ENCODE data around the gene PCBP2.

Gene PCBP2

DNA sequence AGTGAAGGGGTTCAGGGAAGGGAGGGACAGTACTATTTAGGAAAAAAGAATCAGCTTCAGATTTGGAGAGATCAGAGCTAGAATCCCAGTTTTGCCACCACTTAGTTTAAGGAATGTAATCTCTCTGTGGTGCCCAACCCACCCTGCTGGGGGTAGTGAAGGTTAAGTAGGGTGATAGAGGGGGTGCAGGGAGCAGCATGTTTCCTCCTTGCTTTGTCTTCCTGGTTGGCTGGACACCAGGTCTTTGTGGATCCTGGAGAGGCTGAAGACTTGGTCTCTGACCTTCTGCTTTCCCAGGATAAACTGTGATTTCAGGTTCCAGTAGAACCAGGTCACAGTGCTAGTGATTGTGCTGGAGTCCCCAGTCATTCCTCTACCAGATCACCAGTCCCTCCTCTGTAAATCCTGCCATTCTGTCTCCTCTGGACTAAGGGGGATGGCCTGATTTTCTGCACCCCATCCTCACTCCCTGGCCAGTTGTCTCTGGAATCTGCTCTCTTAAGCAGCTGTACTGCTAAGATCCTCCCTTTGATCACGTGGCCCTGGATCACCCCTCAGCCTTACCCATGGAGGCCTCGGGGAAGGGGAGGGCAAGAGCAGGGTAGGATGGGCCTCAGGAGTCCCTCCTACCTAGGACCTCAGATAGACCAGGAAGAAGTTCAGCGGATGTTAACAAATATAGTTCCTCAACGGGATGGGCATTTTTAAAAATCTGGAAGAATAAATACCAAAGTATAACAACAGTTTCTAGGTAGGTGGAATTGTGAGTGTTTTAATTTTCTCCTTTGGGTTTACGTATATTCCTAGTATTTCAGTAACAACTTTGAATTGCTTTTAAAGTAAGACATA lies 44.2 kb downstream of the PCBP2 start:
- DNase-seq = peak; percentile 53

DNA sequence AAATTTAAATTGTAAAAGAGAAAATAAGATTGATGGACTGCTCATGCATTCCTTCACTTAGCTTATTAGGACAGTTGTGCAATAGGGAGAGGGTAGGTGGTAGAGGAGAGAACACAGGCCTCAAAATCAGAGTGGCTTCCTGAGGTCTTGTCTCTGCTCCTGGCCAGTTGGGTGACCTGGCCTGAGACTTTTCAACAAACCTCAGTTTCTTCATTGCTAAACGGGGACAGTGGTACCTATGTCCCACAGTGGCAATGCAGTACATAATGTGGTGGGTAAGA lies 44.8 kb downstream of the PCBP2 start:
- DNase-seq = no peak

DNA sequence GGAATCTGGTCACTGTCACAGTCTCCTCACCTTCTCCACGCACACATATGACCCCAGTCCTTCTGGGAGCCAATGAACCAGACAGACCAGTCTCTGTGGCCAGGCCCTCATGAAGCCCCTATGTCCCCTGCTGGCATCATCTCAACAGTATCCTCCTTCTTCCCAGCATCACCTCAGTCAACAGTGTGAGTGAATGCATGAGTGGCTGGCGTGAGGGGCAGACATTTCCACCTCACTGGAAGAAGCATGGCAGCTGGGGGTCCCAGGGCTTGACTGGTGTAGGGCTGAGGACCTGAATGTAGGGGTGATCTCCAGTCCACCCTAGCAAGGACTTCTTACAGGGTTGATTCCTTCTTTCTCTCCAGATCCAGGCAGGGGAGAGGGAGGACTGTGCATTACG lies 45.6 kb downstream of the PCBP2 start:
- DNase-seq = no peak

DNA sequence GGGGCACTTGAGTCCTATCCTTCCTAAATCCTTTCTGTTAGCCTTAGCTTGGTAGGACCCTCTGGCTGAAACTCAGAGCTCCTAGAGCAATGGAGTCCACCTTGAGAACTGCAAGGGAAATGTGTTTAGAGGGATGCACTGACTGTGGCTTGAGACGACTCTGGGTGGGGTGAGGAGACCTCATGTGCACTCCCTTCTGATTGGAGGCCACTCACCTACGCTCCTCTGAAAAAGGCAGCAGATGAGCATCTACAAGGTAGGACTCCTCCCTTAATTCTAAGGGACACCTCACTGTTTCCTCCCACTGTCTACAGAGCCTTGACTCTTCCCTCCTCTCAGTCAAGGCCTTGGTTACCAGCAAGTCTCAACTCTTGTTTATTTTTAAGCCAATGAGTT lies 46.3 kb downstream of the PCBP2 start:
- DNase-seq = no peak

DNA sequence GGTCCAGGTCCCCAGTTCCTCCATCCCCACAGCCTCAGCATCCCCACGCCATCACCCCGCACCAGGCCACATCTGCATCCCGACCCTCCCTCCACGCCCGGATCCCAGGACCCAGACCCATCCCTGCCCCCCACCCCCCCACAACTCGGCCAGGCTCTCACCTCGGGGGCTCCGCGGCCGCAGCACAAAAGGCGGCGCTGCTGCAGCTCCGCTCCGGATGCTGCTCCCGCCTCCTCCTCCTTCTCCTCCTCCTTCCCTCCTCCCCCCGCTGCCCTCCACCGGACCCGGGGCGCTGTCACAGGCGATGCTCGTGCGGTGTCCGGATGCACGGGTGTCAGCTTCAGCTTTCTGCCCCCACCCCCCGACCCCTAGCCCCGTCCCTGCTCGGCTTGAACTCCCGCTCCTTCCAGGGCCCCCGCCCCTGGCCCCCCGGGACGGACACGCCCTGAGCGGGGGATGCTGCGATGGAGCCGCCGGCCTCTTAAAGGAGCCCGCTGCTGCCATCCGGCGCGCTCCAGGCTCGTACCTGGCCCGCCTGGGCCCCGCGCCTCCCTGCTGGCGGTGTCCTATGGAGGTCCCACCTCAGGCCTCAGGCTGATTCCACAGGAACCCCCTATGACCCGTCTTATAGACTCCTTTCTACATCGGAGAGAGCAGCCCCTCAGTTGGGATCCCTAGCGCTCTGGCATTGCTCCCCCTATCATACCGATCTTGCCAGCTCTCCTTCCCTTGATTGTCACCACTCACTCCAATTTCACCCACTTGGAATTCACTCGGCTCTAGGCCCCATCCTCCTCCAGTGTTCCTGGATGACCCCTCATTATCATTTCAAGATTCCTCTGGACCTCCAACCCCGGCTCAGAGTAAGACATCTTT lies 47.6 kb downstream of the PCBP2 start, which contains the start of gene MAP3K12:
TSS of gene MAP3K12 (minus strand) at position 193 of the 876 bp plus-strand sequence. CDS start 12,067 bp downstream, outside the sequence.
- DNase-seq = peak; percentile 68

DNA sequence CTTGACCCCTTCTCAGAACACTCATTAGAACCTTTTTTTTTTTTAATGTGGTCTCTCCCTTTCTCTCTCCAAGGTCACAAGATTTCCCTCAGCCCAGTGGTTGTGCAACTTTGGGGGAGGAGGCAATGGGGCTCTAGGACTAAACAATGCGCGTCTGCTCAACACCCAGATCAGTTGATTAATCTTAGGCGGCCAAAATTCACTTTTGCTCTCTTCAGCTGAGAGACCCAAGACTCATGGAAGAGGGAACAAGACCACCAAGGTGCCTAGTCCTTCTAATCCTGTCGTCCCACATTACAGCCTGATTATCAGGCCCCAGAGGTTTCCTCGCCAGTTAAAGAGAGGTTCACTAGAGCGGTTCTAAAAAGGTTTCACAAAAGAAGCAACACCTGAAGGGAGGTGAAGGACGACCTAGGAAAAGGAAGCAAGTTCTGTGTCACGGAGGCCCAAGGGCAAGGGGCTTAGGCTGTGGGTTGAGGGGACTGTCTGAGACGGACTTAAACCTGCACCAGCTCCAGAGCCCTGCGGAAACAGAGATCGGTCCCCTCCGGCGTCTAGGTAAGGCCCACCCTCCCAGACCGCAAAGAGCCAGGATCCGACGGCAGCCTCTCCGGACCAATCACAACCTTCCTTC lies 48.4 kb downstream of the PCBP2 start:
- DNase-seq = no peak

DNA sequence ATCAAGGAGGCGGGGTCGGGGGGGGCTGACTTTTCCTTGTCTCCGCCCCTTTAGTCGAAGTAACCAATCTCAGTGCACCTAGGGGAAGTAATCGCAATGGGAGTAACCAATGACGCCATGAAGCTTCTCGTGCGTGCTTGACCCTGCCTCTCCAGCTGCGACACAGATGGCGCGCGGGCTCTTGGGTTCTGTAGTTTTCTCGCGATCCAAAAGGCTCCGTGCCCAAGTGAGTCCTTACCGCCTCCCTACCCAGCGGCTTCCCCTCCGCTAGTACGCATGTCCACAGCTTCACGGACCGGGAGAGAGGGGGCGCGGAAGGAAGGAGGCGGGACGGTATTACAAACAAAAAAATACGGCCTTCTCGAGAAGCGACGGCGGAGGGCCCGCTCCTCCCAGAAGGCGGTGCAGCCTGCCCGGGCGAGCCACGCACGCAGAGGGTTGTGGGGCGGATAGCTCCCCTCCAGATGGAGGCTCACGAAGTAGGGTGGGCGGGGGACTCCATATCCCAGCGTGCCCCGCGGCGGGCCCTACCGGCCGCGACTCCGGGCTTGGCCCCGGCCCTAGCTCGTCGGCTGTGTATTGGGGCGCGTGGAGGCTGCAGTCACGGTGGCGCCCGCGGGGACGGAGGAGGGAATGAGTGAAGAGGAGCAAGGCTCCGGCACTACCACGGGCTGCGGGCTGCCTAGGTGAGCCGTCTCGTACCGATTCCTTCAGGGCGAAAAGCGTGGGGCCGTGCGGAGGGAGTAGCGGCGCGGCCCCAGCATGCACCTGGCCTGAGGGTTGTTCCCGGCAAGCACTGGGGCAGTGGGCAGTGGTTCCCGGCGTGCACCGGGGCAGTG lies 49.1 kb downstream of the PCBP2 start, which contains the start of gene TARBP2:
TSS of gene TARBP2 (plus strand) at position 508 of the 839 bp plus-strand sequence. CDS start at position 634, 126 bp downstream.
- DNase-seq = peak; percentile 95

DNA sequence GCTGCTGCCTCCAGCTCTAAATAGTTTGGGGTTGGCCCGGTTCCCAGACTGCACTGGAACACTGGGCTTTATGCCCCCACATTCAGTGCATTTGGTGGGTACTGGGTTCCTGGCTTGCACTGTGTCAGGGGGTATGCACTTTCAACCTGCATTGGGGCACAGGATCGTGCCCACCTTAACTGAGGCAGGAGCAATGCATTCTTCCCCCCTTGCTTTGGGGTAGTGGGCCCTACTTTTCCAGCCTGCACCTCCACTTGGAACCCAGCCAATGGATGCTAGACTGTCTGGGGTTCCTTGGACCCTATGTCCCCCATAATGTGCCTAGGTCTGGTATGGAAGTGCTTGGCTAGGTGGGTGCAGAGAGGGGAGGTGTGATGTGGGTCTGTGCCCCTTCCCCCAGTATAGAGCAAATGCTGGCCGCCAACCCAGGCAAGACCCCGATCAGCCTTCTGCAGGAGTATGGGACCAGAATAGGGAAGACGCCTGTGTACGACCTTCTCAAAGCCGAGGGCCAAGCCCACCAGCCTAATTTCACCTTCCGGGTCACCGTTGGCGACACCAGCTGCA lies 49.8 kb downstream of the PCBP2 start:
- DNase-seq = no peak

DNA sequence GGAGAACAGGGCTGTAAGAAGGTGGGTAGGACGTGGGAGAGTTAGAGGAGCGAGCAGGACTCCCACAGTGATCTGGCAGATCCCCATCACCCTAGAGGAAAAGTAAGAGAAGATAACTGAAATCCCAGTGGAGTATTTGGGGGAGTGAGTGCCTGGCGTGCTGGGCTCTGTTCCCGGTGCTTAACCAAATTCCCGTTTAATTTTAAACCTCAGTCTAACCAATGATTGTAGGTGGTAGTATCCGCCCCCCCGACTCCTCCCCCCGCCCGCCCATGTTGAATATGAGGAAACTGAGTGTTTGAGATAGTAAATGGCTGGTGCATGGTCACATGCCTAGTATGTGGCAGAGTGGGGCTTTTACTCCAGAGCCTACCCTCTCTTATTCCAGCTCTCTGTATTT lies 50.4 kb downstream of the PCBP2 start:
- no peak for DNase-seq

DNA sequence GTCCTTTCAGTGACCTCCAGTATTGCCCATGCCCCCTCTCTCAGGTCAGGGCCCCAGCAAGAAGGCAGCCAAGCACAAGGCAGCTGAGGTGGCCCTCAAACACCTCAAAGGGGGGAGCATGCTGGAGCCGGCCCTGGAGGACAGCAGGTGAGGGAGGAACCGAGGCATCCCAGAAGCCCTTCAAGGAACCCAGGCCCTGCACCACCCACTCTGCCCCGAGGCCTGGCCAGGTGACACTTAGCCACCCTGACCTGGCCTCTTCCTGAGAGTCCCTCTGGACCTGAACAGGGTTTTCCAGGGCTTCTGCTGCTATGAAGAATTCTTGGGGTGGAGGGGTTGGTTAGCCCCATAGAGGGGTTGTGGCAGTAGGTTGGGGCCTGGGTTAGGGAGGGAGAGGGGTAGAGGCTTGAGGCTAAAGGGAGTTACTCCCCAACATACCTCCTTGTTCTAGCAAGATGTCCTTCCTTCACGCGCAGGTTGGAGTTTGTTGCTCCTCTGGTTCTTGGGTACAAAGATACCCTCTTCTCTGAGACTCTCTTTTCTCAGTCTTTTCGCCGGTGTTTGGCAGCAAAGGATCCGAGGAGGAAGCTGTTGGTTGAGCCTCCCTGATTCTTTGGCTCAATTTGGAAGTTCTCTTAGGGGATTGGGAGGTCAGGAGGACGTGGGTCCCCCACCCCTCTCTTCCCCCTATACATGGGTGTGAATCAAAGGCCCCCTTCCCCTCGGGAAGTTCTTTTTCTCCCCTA lies 51.3 kb downstream of the PCBP2 start:
- DNase-seq = no peak

DNA sequence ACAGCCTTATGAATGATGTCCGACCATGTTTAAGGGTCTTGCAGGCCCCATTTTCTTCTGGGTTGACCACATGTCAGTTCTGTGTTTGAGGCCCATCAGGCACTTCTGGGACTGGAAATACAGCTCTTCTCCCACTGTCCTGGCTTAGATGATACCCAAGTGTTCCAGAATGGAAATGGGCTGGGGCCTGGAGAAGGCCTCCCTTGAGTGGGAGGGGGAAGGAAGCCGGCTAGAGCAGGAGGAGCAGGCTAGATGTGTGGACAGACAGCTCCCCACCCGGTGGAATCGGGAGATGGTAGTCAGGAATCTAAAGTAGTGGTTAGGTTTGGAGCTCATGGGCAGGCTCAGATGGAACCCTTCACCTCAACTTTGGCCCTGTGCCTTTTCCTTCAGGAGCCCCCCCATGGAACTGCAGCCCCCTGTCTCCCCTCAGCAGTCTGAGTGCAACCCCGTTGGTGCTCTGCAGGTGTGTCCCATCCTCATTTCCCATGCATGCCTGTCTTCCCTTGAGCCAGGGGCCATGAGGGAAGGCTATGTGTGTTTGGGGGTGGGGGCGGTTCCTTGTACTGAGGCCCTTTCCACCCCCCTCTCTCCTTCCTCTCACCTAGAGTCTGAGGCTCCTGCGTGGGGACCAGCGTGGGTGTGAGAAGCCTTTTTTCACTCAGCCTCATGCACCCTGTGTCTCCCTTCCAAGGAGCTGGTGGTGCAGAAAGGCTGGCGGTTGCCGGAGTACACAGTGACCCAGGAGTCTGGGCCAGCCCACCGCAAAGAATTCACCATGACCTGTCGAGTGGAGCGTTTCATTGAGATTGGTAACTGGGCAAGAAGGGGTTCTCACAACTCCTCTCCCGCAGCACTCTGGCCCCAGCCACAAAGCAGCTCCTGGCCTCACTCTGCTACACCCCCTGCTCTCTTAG lies 52.4 kb downstream of the PCBP2 start:
- no peak for DNase-seq

DNA sequence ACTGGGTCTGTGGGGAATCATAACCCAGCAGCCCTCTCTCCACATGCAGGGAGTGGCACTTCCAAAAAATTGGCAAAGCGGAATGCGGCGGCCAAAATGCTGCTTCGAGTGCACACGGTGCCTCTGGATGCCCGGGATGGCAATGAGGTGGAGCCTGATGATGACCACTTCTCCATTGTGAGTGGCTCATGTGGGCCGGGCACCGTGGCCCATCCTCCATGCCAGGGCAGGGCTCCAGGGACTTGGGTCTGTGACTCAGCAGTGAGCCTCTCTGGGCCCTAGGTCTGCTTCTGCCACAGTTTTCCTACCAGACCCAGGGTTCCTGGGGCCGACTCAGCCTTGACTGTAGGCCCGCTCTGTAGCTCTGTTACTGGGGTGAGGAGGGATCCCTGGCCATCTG lies 53.2 kb downstream of the PCBP2 start:
- no peak for DNase-seq

DNA sequence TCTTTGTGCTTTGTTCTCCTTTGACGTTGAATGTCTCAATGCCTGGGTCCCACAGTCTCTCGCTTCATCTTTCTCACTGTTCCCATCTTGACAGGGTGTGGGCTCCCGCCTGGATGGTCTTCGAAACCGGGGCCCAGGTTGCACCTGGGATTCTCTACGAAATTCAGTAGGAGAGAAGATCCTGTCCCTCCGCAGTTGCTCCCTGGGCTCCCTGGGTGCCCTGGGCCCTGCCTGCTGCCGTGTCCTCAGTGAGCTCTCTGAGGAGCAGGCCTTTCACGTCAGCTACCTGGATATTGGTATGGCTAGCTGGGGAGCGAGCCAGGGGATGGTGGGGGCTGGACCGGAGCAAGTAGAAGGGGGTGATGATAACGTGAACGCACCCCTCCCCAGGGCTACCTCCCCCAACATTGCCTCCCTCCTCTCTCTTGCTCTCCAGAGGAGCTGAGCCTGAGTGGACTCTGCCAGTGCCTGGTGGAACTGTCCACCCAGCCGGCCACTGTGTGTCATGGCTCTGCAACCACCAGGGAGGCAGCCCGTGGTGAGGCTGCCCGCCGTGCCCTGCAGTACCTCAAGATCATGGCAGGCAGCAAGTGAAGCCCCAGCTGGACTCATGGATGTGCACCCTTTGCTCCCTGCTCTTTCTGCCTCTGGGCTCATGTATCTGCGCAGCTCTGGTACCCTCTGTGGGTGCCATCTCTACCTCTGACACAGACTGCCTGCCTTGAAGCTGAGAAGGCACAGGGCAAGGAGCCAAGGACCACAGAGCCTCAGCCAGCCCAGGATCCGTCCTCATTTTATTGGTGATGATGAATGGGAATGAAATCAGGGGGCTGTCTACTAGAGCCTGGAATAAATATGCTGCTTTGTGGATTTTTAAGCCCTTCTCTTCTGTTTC lies 53.9 kb downstream of the PCBP2 start:
- DNase-seq = no peak

DNA sequence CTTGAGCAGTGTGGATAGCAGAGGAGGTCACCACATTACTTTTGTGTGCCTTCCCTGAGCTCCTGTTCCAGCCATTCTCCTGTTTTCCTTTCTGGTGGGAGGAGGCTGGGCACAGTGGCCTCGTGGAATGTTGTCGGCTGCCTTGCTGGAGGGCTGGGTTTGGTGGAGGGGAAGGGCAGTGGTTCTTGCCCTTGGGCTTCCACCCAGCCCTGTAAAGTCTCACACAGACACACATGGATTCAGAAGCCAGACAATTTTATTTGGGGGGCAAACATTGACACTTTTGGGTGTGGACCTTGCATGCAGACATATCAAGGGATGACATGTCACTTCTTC lies 54.5 kb downstream of the PCBP2 start:
- no peak for DNase-seq

DNA sequence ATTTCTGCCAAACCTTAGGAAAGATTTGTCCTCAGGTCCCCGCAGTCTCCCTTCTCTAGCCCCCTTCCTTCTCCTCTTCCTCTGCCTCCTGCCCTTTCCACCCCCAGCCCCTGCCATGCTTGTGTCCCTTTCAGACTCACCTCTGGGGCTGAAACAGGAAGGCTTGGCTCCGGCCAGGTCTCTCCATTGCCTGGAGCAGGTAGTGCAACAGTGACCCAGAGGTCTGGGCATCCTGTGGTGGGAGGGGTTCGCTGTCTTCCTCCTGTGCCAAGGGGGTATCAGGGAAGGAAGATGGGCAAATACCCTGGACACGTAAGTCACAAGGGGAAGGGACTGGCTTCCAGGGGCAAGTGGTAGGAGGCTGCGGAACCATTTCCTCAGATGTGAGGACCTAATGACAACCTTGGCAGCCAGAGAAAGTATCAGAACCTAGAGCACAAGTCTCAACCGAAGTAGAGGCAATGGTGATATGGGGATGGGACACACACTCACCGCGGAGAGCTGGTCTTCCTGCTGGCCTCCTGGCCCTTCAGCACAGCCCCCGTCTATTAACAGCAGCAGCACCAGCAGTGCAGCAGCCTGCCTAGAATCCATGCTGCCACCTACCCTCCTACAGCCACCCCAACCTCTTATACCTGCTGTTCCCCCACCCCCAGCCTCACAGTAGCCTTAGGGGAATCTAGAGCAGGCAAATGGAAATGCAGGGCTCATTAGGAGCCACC lies 55.1 kb downstream of the PCBP2 start, which contains the start of gene NPFF:
TSS of gene NPFF (minus strand) at position 604 of the 722 bp plus-strand sequence. CDS start at position 594, 10 bp downstream.
- no peak for DNase-seq

DNA sequence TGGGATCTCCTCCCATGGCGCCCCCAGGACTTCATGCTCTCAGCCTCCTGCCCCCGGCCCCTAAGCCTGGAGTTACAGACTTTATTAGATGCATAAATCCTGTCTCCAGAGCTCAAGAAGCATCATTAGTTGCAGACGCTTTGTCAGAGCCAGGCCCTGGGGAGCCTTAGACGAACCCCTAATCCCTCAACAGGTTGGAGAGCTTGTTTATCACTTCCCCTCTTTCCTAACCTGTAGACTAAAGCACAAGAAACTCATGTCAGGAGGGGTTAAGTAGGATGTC lies 55.6 kb downstream of the PCBP2 start:
- DNase-seq = no peak

DNA sequence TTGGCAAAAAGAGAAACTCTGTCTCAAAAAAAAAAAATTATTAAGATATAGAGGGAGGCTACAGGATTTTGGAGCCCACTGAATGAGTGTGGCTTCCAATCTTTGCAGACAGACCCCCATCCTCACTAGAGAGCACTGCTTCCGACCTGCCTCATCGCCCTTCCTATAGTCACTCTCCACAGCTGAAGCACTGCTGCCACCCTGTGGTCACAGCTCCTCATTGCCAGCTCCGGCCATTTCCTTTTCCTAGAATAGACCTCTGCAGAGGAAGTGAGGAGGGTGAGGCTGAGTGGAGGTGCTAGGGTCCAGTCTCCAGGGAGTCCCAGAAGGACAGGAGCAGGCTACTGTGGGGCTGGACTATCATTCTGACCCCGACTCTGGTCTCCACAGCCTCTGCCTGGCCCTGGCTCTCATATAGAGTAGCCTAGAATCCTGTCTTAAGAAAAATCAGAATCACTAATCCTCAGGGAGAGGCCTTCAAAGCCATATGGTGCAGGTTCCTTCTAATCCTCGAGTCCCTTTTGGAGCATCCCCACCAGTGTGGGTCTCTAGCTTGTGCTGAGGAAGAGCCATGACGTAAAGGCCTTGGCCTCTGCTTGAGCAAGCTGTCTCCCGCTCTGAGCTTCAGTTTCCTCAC lies 56.8 kb downstream of the PCBP2 start:
- no peak for DNase-seq

DNA sequence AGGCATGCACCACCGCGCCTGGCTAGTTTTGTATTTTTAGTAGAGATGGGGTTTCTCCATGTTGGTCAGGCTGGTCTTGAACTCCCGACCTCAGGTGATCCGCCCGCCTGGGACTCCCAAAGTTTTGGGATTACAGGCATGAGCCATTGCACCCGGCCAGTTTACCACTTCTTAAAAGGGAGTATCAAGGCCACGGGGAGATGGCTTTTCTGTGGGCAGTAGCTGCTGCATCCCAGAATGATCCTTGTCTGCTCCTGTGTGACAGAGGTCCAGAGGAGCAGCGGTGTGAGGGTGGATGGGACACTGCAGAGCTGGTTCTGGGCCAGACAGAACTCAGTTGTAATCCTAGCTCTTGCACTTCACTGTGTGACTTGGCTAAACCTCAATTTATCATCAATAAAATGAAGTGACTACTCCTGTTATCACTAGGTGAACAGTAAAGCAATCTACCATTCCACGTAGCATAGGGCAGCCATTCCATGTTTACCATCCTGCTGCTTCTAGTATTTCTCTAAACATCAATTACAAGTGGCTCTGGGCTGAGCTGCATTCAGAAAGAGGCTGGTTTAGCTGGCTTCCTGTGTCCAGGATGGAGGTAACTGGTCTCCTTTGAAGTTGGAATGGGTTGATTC lies 58.4 kb downstream of the PCBP2 start:
- no peak for DNase-seq

Measured in NCI-H510A (cell line).